Motor neuron (in vitro differentiated cells): Measurements from ENCODE around the gene GUK1. TPM values are rescaled to one million over a fixed set of nuclear protein-coding genes. Genes with fewer than 3 reads are reported as not detected.

ENCODE experiments used
- ATAC-seq, 8 experiments: fragments of 200-7000 bp; cut with Tn5 transposase; replicated peaks in 6 of 8; 2 replicates each; pipeline ENCODE4 v1.8.0; 2021; ENCODE audit warnings: mild to moderate bottlenecking in 8 of 8, moderate library complexity in 8 of 8
- H3K27ac ChIP-seq, 2 donors: fragments of 250-450 bp; sonication (Bioruptor Pico); 2 replicates each; pipeline ENCODE4 v1.9.0; 2021; ENCODE audit warnings: antibody characterized with exemption in 2 of 2, mild to moderate bottlenecking in 2 of 2, moderate library complexity in 1 of 2
- H3K4me1 ChIP-seq, 2 donors: fragments of 250-450 bp; sonication (Bioruptor Pico); replicated peaks in 1 of 2; 2 replicates each; pipeline ENCODE4 v1.6.1; 2021; ENCODE audit warnings: antibody characterized with exemption in 2 of 2, mild to moderate bottlenecking in 2 of 2, moderate library complexity in 1 of 2
- H3K4me3 ChIP-seq, 5 donors: fragments of 250-450 bp; sonication (Bioruptor Pico); 2 replicates each; pipeline ENCODE4 v1.9.0; 2021; ENCODE audit warnings: antibody characterized with exemption in 5 of 5, mild to moderate bottlenecking in 5 of 5, moderate library complexity in 4 of 5
- WGBS, 10 experiments: fragments of 450-650 bp; shearing (Covaris generic); methylation state at CpG; one replicate each; pipeline ENCODE4 v1.0.0; 2022; 5-methylcytosine and 5-hydroxymethylcytosine counted together
- in situ Hi-C, 9 experiments: fragments of 400-800 bp; cut with MboI; loops; one replicate each; pipeline ENCODE4 v1.15.0; 2021; ENCODE audit warnings: low sequenced_read_pairs in 9 of 9, low pct_unique_long_range_greater_than_20kb in 2 of 9; ENCODE audit not compliant: unreplicated experiment in 9 of 9
- total RNA-seq, 8 experiments: library from RNA; unstranded; fragments of 300-600 nt; gene quantifications; 2 replicates each; pipeline versions ENCODE4 v1.2.3 to v1.2.4, GENCODE V29; 2022

Gene GUK1
- total RNA-seq, 8 experiments from 2014 or later, result 187 to 466 (median 319) TPM

DNA sequence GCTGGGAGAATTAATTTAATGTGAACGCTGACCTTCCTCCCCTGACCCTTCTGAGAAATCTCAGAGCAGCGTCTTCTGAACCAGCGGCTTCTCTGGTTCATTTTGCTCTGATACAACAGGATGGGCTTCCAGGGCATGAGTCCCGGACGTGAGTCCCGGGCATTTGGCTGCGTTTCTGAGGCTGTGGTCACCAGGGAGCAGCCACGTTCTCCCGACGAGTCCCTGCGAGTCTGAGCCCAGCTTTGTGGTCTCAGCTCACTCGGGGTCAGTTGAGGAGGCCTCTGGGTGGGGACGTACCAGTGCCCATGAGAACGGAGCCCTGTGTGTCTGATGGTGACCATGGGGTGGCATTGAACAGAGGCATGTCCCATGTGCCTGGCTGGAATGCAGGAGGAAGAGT, 50.1 kb downstream of the GUK1 start:
- peaks cover 6 to 7% of the 10 kb centered on the region in 2 donors for H3K4me1 ChIP-seq
- WGBS, 10 experiments, result 52 to 100% (median 93%) methylated on average over 1 to 13 of the region's 14 CpGs; no CpG with 5 or more reads in 4 of the 10 experiments
- no peak overlapping the region for H3K4me3 ChIP-seq
- H3K27ac ChIP-seq, result no peak overlapping the region
- in situ Hi-C loops, result no loop called here
- ATAC-seq, result no peak

DNA sequence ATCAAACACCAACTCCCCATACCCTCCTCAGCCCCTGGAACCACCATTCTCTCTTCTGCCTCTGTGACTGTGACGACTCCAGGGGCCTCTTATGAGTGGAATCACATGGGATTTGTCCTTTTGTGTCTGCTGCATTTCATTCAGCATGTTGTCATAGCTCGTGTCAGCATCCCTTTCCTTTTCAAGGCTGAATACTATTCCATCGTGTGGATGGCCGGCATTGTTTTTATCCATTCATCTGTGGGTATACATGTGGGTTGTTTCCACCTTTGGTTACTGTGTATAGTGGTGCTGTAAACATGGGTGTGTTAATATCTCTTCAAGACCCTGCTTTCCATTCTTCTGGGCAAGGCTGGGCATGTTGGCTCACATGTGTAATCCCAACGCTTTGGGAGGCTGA, 50.7 kb downstream of the GUK1 start:
- no peak for ATAC-seq
- Histone ChIP-seq H3K4me1 (peaks cover 5 to 6% of the 10 kb centered on the region in 2 donors), H3K4me3 (no peak overlapping the region), H3K27ac (no peak overlapping the region)
- in situ Hi-C loops, result no loop called here
- 17 to 100% (median 89%) methylated on average over 1 to 5 of the region's 5 CpGs; no CpG with 5 or more reads in 2 of the 10 experiments for WGBS, 10 experiments

DNA sequence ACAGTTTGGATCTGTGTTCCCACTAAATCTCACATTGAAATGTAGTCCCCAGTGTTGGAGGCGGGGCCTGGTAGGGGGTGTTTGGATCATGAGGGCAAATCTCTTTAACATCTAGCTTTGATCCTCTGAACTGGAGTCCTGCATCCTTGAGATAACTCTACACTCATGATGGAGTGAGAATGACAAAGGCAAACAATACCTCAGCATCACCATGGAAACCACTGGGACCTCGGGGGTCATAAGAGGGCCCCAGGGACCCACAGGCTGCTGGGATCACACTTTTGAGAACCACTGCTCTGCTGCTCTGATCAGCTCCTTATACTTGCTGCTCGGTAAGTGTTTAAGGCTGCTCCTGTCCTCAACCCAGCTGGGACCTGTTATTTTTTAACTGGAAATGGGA, 54.4 kb downstream of the GUK1 start:
- Histone ChIP-seq H3K4me1 (peaks cover 0 to 6% of the 10 kb centered on the region in 2 donors), H3K4me3 (no peak overlapping the region), H3K27ac (no peak overlapping the region)
- WGBS, 10 experiments, result 31 to 86% (median 55%) methylated on average over 2 to 3 of the region's 3 CpGs; no CpG with 5 or more reads in 2 of the 10 experiments
- ATAC-seq, result peak in 1 of 8 experiments; percentile 41
- in situ Hi-C loops, result no loop called here

DNA sequence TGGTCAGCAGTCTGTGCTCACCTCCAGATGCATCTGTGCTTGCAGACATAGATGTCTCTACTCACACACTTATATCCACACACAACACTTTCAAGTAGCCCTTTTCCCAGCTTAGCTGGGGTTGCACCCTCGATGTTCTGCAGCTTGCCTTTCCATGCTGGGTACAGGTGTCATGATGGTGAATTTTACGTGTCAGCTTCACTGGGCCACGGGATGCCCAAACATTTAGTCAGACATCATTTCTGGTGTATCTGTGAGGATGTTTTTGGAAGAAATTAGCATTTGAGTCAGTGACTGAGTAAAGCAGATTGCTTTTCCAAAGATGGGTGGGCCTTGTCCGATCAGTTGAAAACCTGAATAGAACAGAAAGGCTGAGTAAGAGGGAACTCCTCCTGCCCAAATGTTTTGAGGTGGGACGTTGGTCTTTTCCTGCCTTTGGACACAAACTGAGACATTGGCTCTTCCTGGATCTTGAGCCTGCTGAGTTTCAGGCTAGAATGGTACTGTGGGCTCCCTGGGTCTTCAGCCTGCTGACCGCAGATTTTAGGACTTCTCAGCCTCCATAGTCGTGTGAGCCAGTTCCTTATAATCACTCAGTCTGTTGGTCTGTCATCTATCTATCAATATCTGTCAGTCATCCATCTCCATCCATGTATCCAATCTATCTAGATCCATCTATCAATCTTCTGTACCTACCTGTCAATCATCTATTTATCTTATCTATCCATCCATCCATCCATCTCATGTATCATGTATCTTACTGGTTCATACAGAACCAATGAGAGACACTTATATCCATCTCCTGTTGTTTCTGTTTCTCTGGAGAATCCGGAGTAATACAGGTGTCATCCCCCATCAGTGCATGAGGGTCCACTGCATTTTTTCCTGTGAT, 55.1 kb downstream of the GUK1 start:
- H3K4me1 ChIP-seq, result peaks cover 0 to 6% of the 10 kb centered on the region in 2 donors
- in situ Hi-C loops, result no loop called here
- 65 to 100% (median 84%) methylated on average over 1 to 8 of the region's 8 CpGs for WGBS, 10 experiments
- no peak for ATAC-seq
- no peak overlapping the region for H3K27ac ChIP-seq
- H3K4me3 ChIP-seq, result no peak overlapping the region

DNA sequence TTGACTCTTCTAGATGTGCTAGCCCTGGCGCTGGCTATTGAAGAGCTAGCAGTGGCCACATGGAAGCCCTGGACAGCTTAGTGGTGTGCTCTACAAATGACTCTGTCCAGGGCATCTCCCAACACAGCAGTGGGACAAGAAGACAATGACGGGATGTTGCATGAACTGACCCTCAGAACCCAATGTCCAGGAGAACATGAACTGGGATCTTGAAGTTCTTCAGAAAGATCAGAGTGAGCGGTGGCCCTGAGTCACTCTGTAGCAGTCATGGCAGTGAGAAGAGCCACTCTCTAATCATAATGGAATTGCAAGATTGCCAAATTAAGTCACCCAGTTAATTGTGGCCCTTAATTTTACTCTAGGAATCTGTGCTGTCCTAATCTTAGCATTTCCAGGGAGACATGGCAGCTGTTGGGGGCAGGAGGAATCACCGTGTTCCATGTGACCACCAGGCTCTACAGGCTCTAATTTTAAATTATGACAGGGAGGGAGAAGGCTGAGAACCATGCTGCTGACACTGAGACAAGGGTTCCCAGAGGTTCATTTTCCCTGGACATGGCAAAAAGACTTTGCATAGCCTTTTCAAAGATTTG, 57.6 kb downstream of the GUK1 start:
- peaks cover 0 to 6% of the 10 kb centered on the region in 2 donors for H3K4me1 ChIP-seq
- in situ Hi-C loops, result no loop called here
- no peak overlapping the region for H3K4me3 ChIP-seq
- WGBS, 10 experiments, result 63 to 100% (median 96%) methylated on average over 1 to 4 of the region's 4 CpGs; no CpG with 5 or more reads in 3 of the 10 experiments
- H3K27ac ChIP-seq, result no peak overlapping the region
- no peak for ATAC-seq

Other genes with a start within 250 kb of the GUK1 start
- 1 to 10 TPM in 4 of 8 experiments, under 1 TPM in 4; 0.28 to 4.9 (median 0.98) TPM for gene WNT9A, start 192.3 kb upstream of the GUK1 start, total RNA-seq
- 1 to 10 TPM in 1 of 8 experiments, under 1 TPM in 6, not detected in 1; 0.05 to 1.3 (median 0.17) TPM for gene WNT3A, start 133.3 kb upstream of the GUK1 start, total RNA-seq
- gene ARF1, start 57.6 kb upstream of the GUK1 start, total RNA-seq, result 100 to 1,000 TPM; 255 to 597 (median 339) TPM
- 100 to 1,000 TPM in 1 of 8 experiments, 10 to 100 TPM in 6, 1 to 10 TPM in 1; 8.1 to 126 (median 19.9) TPM for gene C1orf35, start 37.0 kb upstream of the GUK1 start, total RNA-seq
- 100 to 1,000 TPM in 3 of 8 experiments, 10 to 100 TPM in 5; 60.7 to 175 (median 87.2) TPM for gene MRPL55, start 31.0 kb upstream of the GUK1 start, total RNA-seq
- gene GJC2, start 9.7 kb downstream of the GUK1 start, total RNA-seq, result 1 to 10 TPM in 2 of 8 experiments, under 1 TPM in 6; 0.71 to 1.6 (median 0.86) TPM
- gene IBA57, start 25.5 kb downstream of the GUK1 start, total RNA-seq, result 1 to 10 TPM; 2.8 to 6.0 (median 4.2) TPM
- 10 to 100 TPM in 6 of 8 experiments, 1 to 10 TPM in 2; 2.7 to 38.5 (median 16.2) TPM for gene OBSCN, start 67.8 kb downstream of the GUK1 start, total RNA-seq